Metanephros (tissue), 1 donor: ENCODE results near the gene BAIAP2L1. TPM values are rescaled to one million over a fixed set of nuclear protein-coding genes. Genes with fewer than 3 reads are reported as not detected.

ENCODE experiments used
- total RNA-seq: library from RNA; depleted of rRNA; stranded (reverse); fragments of >200 nt; gene quantifications from one replicate; pipeline ENCODE4 v1.2.3, GENCODE V29; 2014

BAIAP2L1 gene
- total RNA-seq = 4.4 TPM

GRCh38 chr7:98400542-98401340, at the start of gene BAIAP2L1:
Gene BAIAP2L1, minus strand, starts transcription at chr7:98401090. Its CDS starts 238 bp downstream, at chr7:98400852.

GRCh38 chr7:98280791-98281756, 119.8 kb downstream of the BAIAP2L1 start, which contains the start of gene BRI3:
Gene BRI3, plus strand, starts transcription at chr7:98281686. Its CDS starts 110 bp downstream, at chr7:98281796.

GRCh38 chr7:98251601-98252424, 149.1 kb downstream of the BAIAP2L1 start, which contains the start of gene TECPR1:
Gene TECPR1, minus strand, starts transcription at chr7:98252232. Its CDS starts 6,086 bp downstream, at chr7:98246146.

Other genes starting within 250 kb of the BAIAP2L1 start
- 0.41 TPM for gene BHLHA15, start 189.7 kb downstream of the BAIAP2L1 start, total RNA-seq
- gene TECPR1, start 148.9 kb downstream of the BAIAP2L1 start, total RNA-seq = 21.8 TPM
- 55.6 TPM for gene BRI3, start 119.4 kb downstream of the BAIAP2L1 start, total RNA-seq
- gene NPTX2, start 216.2 kb upstream of the BAIAP2L1 start, total RNA-seq = 2.3 TPM